Activated naive CD4-positive, alpha-beta T cell treated with anti-CD3 and anti-CD28 coated beads, Interleukin-2, amount 50 U/mL, for 24 hours (primary cell): ENCODE data around the gene SMC5.
"Not testable (repeated sequence)": the region's sequence is repeated elsewhere in the genome, so short reads cannot be mapped to it uniquely, and the experiment has no call there.

Experiments
- H3K27ac Mint-ChIP-seq: one replicate; pipeline ENCODE4 v1.8.0; 2021; ENCODE audit warnings: mild to moderate bottlenecking, mixed read lengths
- H3K27me3 Mint-ChIP-seq: one replicate; pipeline ENCODE4 v1.8.0; 2021; ENCODE audit warnings: mixed read lengths
- H3K36me3 Mint-ChIP-seq: one replicate; pipeline ENCODE4 v1.8.0; 2021; ENCODE audit warnings: mixed read lengths
- H3K4me1 Mint-ChIP-seq: one replicate; pipeline ENCODE4 v1.8.0; 2021; ENCODE audit warnings: mixed read lengths
- H3K4me3 Mint-ChIP-seq: one replicate; pipeline ENCODE4 v1.8.0; 2021; ENCODE audit warnings: mild to moderate bottlenecking, mixed read lengths
- H3K9me3 Mint-ChIP-seq: one replicate; pipeline ENCODE4 v1.8.0; 2021; ENCODE audit warnings: mixed read lengths

Gene SMC5

GRCh38 chr9:70258692-70259511, at the start of gene SMC5:
Gene SMC5 (plus strand): TSS chr9:70258978. CDS start chr9:70259079, 101 bp downstream.
- Mint-ChIP-seq H3K36me3 (peaks cover 15% of the 10 kb centered on the region), H3K9me3 (no peaks in the 10 kb centered on the region), H3K27me3 (no peaks in the 10 kb centered on the region), H3K4me3 (peak within 1 kb of the TSS; percentile 93), H3K4me1 (peaks cover 75% of the 10 kb centered on the region), H3K27ac (peak within 1 kb of the TSS; percentile 97)

- Mint-ChIP-seq H3K27me3 (no peaks in the 10 kb centered on the region), H3K27ac (no peak overlapping the region), H3K36me3 (peaks cover 32% of the 10 kb centered on the region), H3K4me3 (no peak overlapping the region), H3K9me3 (peaks cover 27% of the 10 kb centered on the region), H3K4me1 (no peaks in the 10 kb centered on the region)
Observed at GRCh38 chr9:70217029-70217428, 41.7 kb upstream of the SMC5 start.

GRCh38 chr9:70218767-70219166, 40.0 kb upstream of the SMC5 start:
- Mint-ChIP-seq H3K27me3 (no peaks in the 10 kb centered on the region), H3K27ac (no peak overlapping the region), H3K4me1 (no peaks in the 10 kb centered on the region), H3K9me3 (peaks cover 18% of the 10 kb centered on the region), H3K36me3 (peaks cover 23% of the 10 kb centered on the region), H3K4me3 (no peak overlapping the region)

- H3K36me3 Mint-ChIP-seq, result peaks cover 10% of the 10 kb centered on the region
- peaks cover 4% of the 10 kb centered on the region for H3K9me3 Mint-ChIP-seq
- no peaks in the 10 kb centered on the region for H3K4me1 Mint-ChIP-seq
- H3K27me3 Mint-ChIP-seq, result no peaks in the 10 kb centered on the region
- no peak overlapping the region for H3K27ac Mint-ChIP-seq
- no peak overlapping the region for H3K4me3 Mint-ChIP-seq
Observed at GRCh38 chr9:70220216-70220615, 38.6 kb upstream of the SMC5 start.

GRCh38 chr9:70222354-70222753, 36.4 kb upstream of the SMC5 start:
- H3K36me3 Mint-ChIP-seq, result no peaks in the 10 kb centered on the region
- no peak overlapping the region for H3K27ac Mint-ChIP-seq
- H3K9me3 Mint-ChIP-seq, result no peaks in the 10 kb centered on the region
- H3K4me1 Mint-ChIP-seq, result no peaks in the 10 kb centered on the region
- H3K4me3 Mint-ChIP-seq, result no peak overlapping the region
- H3K27me3 Mint-ChIP-seq, result no peaks in the 10 kb centered on the region

GRCh38 chr9:70228118-70228517, 30.7 kb upstream of the SMC5 start:
- no peaks in the 10 kb centered on the region for H3K36me3 Mint-ChIP-seq
- H3K4me3 Mint-ChIP-seq, result no peak overlapping the region
- no peaks in the 10 kb centered on the region for H3K27me3 Mint-ChIP-seq
- H3K9me3 Mint-ChIP-seq, result no peaks in the 10 kb centered on the region
- H3K27ac Mint-ChIP-seq, result no peak overlapping the region
- no peaks in the 10 kb centered on the region for H3K4me1 Mint-ChIP-seq

GRCh38 chr9:70228611-70229010, 30.2 kb upstream of the SMC5 start:
- no peaks in the 10 kb centered on the region for H3K27me3 Mint-ChIP-seq
- H3K27ac Mint-ChIP-seq, result no peak overlapping the region
- H3K4me3 Mint-ChIP-seq, result no peak overlapping the region
- no peaks in the 10 kb centered on the region for H3K9me3 Mint-ChIP-seq
- H3K36me3 Mint-ChIP-seq, result no peaks in the 10 kb centered on the region
- no peaks in the 10 kb centered on the region for H3K4me1 Mint-ChIP-seq

- Mint-ChIP-seq H3K27me3 (no peaks in the 10 kb centered on the region), H3K36me3 (no peaks in the 10 kb centered on the region), H3K4me1 (no peaks in the 10 kb centered on the region), H3K27ac (no peak overlapping the region), H3K4me3 (no peak overlapping the region), H3K9me3 (no peaks in the 10 kb centered on the region)
Observed at GRCh38 chr9:70229026-70229425, 29.8 kb upstream of the SMC5 start.

GRCh38 chr9:70229579-70229978, 29.2 kb upstream of the SMC5 start:
- Mint-ChIP-seq H3K4me1 (no peaks in the 10 kb centered on the region), H3K27me3 (no peaks in the 10 kb centered on the region), H3K4me3 (no peak overlapping the region), H3K27ac (no peak overlapping the region), H3K36me3 (no peaks in the 10 kb centered on the region), H3K9me3 (no peaks in the 10 kb centered on the region)

GRCh38 chr9:70232476-70232875, 26.3 kb upstream of the SMC5 start:
- Mint-ChIP-seq H3K36me3 (peaks cover 2% of the 10 kb centered on the region), H3K27me3 (no peaks in the 10 kb centered on the region), H3K4me1 (no peaks in the 10 kb centered on the region), H3K4me3 (no peak overlapping the region), H3K9me3 (no peaks in the 10 kb centered on the region), H3K27ac (no peak overlapping the region)

- H3K4me1 Mint-ChIP-seq, H3K27ac Mint-ChIP-seq: not testable (repeated sequence)
Observed at GRCh38 chr9:70234208-70234607, 24.6 kb upstream of the SMC5 start.

GRCh38 chr9:70245952-70246351, 12.8 kb upstream of the SMC5 start:
- H3K4me1 Mint-ChIP-seq, H3K9me3 Mint-ChIP-seq, H3K36me3 Mint-ChIP-seq, H3K4me3 Mint-ChIP-seq, H3K27ac Mint-ChIP-seq, H3K27me3 Mint-ChIP-seq: not testable (repeated sequence)

More at GRCh38 chr9:70234208-70234607, 24.6 kb upstream of the SMC5 start:
- not testable (repeated sequence) for H3K27me3 Mint-ChIP-seq, H3K4me3 Mint-ChIP-seq, H3K9me3 Mint-ChIP-seq, H3K36me3 Mint-ChIP-seq

GRCh38 chr9:70250221-70250620, 8.6 kb upstream of the SMC5 start:
- no peaks in the 10 kb centered on the region for H3K9me3 Mint-ChIP-seq
- no peaks in the 10 kb centered on the region for H3K27me3 Mint-ChIP-seq
- H3K36me3 Mint-ChIP-seq, result no peaks in the 10 kb centered on the region
- H3K4me1 Mint-ChIP-seq, result peaks cover 6% of the 10 kb centered on the region
- H3K27ac Mint-ChIP-seq, result no peak overlapping the region
- H3K4me3 Mint-ChIP-seq, result no peak overlapping the region

- no peaks in the 10 kb centered on the region for H3K9me3 Mint-ChIP-seq
- H3K4me1 Mint-ChIP-seq, result peaks cover 46% of the 10 kb centered on the region
- no peak overlapping the region for H3K4me3 Mint-ChIP-seq
- H3K27ac Mint-ChIP-seq, result no peak overlapping the region
- peaks cover 4% of the 10 kb centered on the region for H3K36me3 Mint-ChIP-seq
- H3K27me3 Mint-ChIP-seq, result no peaks in the 10 kb centered on the region
Observed at GRCh38 chr9:70255486-70255885, 3.3 kb upstream of the SMC5 start.

- H3K27ac Mint-ChIP-seq, result peak overlapping the region; percentile 74
- peaks cover 6% of the 10 kb centered on the region for H3K36me3 Mint-ChIP-seq
- H3K4me3 Mint-ChIP-seq, result no peak overlapping the region
- H3K4me1 Mint-ChIP-seq, result peaks cover 53% of the 10 kb centered on the region
- no peaks in the 10 kb centered on the region for H3K27me3 Mint-ChIP-seq
- H3K9me3 Mint-ChIP-seq, result no peaks in the 10 kb centered on the region
Observed at GRCh38 chr9:70256123-70256551, 2.6 kb upstream of the SMC5 start.

GRCh38 chr9:70257502-70257901, 1.3 kb upstream of the SMC5 start:
- no peaks in the 10 kb centered on the region for H3K27me3 Mint-ChIP-seq
- peaks cover 66% of the 10 kb centered on the region for H3K4me1 Mint-ChIP-seq
- peak overlapping the region; percentile 93 for H3K4me3 Mint-ChIP-seq
- peaks cover 15% of the 10 kb centered on the region for H3K36me3 Mint-ChIP-seq
- H3K9me3 Mint-ChIP-seq, result no peaks in the 10 kb centered on the region
- peak overlapping the region; percentile 94 for H3K27ac Mint-ChIP-seq
